HepG2 (cell line): ENCODE results near the gene PRXL2B. TPM values are rescaled to one million over a fixed set of nuclear protein-coding genes. Genes with fewer than 3 reads are reported as not detected.

Source experiments
- GMEB1 ChIP-seq: sonication (generic); formaldehyde crosslinking; IDR thresholded peaks from 2 replicates; pipeline ENCODE4 v1.5.1; 2020; ENCODE audit warnings: missing genetic modification reagents, mild to moderate bottlenecking, borderline replicate concordance
- MAZ ChIP-seq, 2 experiments: sonication (generic) in 1 of 2; formaldehyde crosslinking in 1 of 2; IDR thresholded peaks; 2 replicates each; pipeline versions ENCODE4 v1.5.0 to v1.6.1; 2012 to 2020; ENCODE audit warnings: low read depth in 2 of 2, mild to moderate bottlenecking in 2 of 2, borderline replicate concordance in 1 of 2, improper control_type of control experiment in 1 of 2, low read length in 1 of 2, missing genetic modification reagents in 1 of 2, moderate library complexity in 1 of 2
- MTF2 ChIP-seq: sonication (generic); formaldehyde crosslinking; IDR thresholded peaks from 2 replicates; pipeline ENCODE4 v1.5.0; 2020; ENCODE audit warnings: missing genetic modification reagents, borderline replicate concordance
- MXD1 ChIP-seq: sonication (generic); formaldehyde crosslinking; IDR thresholded peaks from 2 replicates; pipeline ENCODE4 v1.4.0; 2020; ENCODE audit warnings: mild to moderate bottlenecking, missing genetic modification reagents
- SMAD9 ChIP-seq: sonication (generic); formaldehyde crosslinking; IDR thresholded peaks from 2 replicates; pipeline ENCODE4 v1.5.1; 2020; ENCODE audit warnings: mild to moderate bottlenecking, missing genetic modification reagents
- XRCC5 ChIP-seq: fragments of 200-400 bp; formaldehyde crosslinking; optimal IDR thresholded peaks from 2 replicates; pipeline ENCODE3; 2017; ENCODE audit warnings: mild to moderate bottlenecking, low read length
- ZFX ChIP-seq: sonication (generic); formaldehyde crosslinking; IDR thresholded peaks from 2 replicates; pipeline ENCODE4 v1.4.0; 2020; ENCODE audit warnings: mild to moderate bottlenecking, low read depth, missing genetic modification reagents, moderate library complexity
- ZNF329 ChIP-seq: sonication (generic); formaldehyde crosslinking; IDR thresholded peaks from 2 replicates; pipeline ENCODE4 v1.9.0; 2021; ENCODE audit warnings: low read depth, mild to moderate bottlenecking, missing genetic modification reagents
- ZNF556 ChIP-seq: sonication (generic); formaldehyde crosslinking; IDR thresholded peaks from 2 replicates; pipeline ENCODE4 v1.4.0; 2020; ENCODE audit warnings: mild to moderate bottlenecking, missing genetic modification reagents, borderline replicate concordance
- ZNF563 ChIP-seq: sonication (generic); formaldehyde crosslinking; IDR thresholded peaks from 2 replicates; pipeline ENCODE4 v1.8.0; 2022; ENCODE audit warnings: mild to moderate bottlenecking, moderate library complexity, missing genetic modification reagents
- ZNF646 ChIP-seq: sonication (generic); formaldehyde crosslinking; IDR thresholded peaks from 2 replicates; pipeline ENCODE4 v1.9.0; 2021; ENCODE audit warnings: mild to moderate bottlenecking, missing genetic modification reagents
- ZNF687 ChIP-seq: sonication (generic); formaldehyde crosslinking; IDR thresholded peaks from 2 replicates; pipeline ENCODE4 v1.5.1; 2020; ENCODE audit warnings: mild to moderate bottlenecking, missing genetic modification reagents, moderate library complexity
- ZNF883 ChIP-seq: sonication (generic); formaldehyde crosslinking; IDR thresholded peaks from 2 replicates; pipeline ENCODE4 v1.5.1; 2020; ENCODE audit warnings: mild to moderate bottlenecking, missing genetic modification reagents; ENCODE audit errors: not compliant biosample characterization
- polyA plus RNA-seq, 8 experiments: library from polyadenylated mRNA; depleted of rRNA in 3 of 8; stranded (reverse) in 7 of 8; unstranded in 1 of 8; fragments of >200 nt; fragmentation: Illumina TruSeq in 4 of 8; extraction: Trizol in 4 of 8; gene quantifications; 2 replicates each; pipeline versions ENCODE4 v1.2.1 to v1.2.3, GENCODE V29; 2011 to 2016; ENCODE audit warnings: low read depth in 4 of 8, missing spikeins in 1 of 8, mixed read lengths in 1 of 8; ENCODE audit not compliant: insufficient read depth in 1 of 8
- total RNA-seq, 5 experiments: library from RNA; depleted of rRNA; stranded (reverse); fragments of >200 nt; fragmentation: Illumina TruSeq; extraction: Trizol; gene quantifications; 2 replicates each; pipeline ENCODE4 v1.2.3, GENCODE V29; 2016; ENCODE audit warnings: low read depth in 1 of 5

PRXL2B gene
- total and polyA plus RNA-seq, 2 of the 13 experiments (the other 11 are each of a cell fraction or from before 2014, with no cell fraction given): 16.8 to 22.1 TPM

- peak; percentile 58; the same call in 1 of the 2 replicates for TF ChIP-seq ZNF563 (CRISPR knock-in tag)
- peak; percentile 61 for TF ChIP-seq ZNF687 (CRISPR knock-in tag)
- TF ChIP-seq SMAD9: no peak
- peak; percentile 66; the same call in 1 of the 2 replicates for TF ChIP-seq MXD1 (CRISPR knock-in tag)
- TF ChIP-seq MAZ (IDR thresholded peaks at IDR 0.05; ENCODE audit: borderline replicate concordance, low read depth, low read length): peak; percentile 49; the same call in 1 of the 2 replicates
- TF ChIP-seq MAZ (CRISPR knock-in tag; IDR thresholded peaks at IDR 0.05; ENCODE audit: low read depth): peak; percentile 19; the same call in 1 of the 2 replicates
- peak; percentile 51 for TF ChIP-seq ZNF883 (CRISPR knock-in tag)
- TF ChIP-seq XRCC5: peak; percentile 37
- TF ChIP-seq ZNF646 (CRISPR knock-in tag): no peak
- 0 out of 2 replicates have a peak, but pooled peaks have one; percentile 15 for TF ChIP-seq ZNF329 (CRISPR knock-in tag)
- TF ChIP-seq ZFX (CRISPR knock-in tag): peak; percentile 64
- TF ChIP-seq MTF2: no peak; the same call in 1 of the 2 replicates
- peak; percentile 57 for TF ChIP-seq ZNF556 (CRISPR knock-in tag)
- 0 out of 2 replicates have a peak, but pooled peaks have one; percentile 36 for TF ChIP-seq GMEB1 (CRISPR knock-in tag)
These were observed 39.9 kb upstream of the PRXL2B start (continued) for GRCh38 chr1:2546515-2547209.
